ENCODE data around the gene FBXL19. TPM values are rescaled to one million over a fixed set of nuclear protein-coding genes. Genes with fewer than 3 reads are reported as not detected.

The FBXL19 gene
- total RNA-seq, 1 experiment from 2014 or later, result 70.8 TPM

DNA sequence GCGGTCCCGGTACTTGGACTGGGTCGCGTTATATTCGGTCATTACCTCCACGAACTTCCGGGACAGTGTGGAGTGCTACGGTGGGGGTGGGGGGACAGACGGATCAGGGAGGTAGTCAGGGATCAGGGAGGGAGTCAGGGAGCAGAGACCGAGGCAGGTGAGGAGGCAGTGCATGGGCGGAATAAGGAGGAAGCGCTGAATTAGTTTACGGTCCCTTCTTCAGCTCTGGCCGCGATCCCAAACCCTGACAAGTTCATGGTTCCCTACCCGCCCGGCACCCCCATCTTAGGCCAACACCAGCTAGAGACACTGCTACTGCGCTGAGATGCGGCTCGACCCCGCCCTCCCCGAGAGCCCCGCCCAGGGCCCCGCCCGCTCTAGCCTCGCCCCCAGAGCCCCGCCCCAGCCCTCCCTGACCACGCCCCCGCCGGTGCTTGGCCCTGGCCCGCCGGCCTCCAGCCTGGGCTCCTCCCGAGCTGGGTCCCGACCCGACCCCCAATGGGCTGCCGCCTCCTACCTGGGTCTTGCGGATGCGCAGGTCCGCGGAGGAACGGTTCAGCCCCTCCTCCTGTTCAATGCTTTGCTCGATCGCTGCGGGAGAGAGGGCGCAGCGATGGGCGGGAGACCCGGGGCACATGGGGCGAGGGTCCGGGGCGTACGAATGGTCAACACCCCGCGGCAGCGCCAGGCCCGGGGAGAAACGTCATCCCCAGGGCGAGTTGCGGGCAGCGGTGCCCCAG, 73.8 kb downstream of the FBXL19 start:
- H4K20me1 ChIP-seq (ENCODE audit: insufficient read depth), result no peaks in the 10 kb centered on the region
- POLR2A ChIA-PET (ENCODE audit: unreplicated experiment), result interaction anchor here (0.5 to 1.0 kb wide), 5 partner anchors 20 to 480 kb away, joined by 3 to 29 read pairs (median 5); partner anchors contain the start of gene STX4
- H3K9me2 ChIP-seq (ENCODE audit: insufficient read depth), result no peaks in the 10 kb centered on the region
- H3K36me3 ChIP-seq (ENCODE audit: low read depth), result no peaks in the 10 kb centered on the region
- H2AFZ ChIP-seq, result peak overlapping the region; percentile 80
- intact Hi-C loops (cut with micrococcal nuclease; ENCODE audit: unreplicated experiment), result loop anchor here (1.0 kb wide), 2 partner anchors 36 to 183 kb away; partner anchors contain the start of genes FUS and STX4
- TF ChIP-seq EZH2 (IDR thresholded peaks at IDR 0.05; ENCODE audit: low read depth), result no peak
- TF ChIP-seq, protein P1, sequence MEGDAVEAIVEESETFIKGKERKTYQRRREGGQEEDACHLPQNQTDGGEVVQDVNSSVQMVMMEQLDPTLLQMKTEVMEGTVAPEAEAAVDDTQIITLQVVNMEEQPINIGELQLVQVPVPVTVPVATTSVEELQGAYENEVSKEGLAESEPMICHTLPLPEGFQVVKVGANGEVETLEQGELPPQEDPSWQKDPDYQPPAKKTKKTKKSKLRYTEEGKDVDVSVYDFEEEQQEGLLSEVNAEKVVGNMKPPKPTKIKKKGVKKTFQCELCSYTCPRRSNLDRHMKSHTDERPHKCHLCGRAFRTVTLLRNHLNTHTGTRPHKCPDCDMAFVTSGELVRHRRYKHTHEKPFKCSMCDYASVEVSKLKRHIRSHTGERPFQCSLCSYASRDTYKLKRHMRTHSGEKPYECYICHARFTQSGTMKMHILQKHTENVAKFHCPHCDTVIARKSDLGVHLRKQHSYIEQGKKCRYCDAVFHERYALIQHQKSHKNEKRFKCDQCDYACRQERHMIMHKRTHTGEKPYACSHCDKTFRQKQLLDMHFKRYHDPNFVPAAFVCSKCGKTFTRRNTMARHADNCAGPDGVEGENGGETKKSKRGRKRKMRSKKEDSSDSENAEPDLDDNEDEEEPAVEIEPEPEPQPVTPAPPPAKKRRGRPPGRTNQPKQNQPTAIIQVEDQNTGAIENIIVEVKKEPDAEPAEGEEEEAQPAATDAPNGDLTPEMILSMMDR (conservative IDR thresholded peaks at IDR 0.05), result no peak
- no TSS peak for BruUV-seq (replicated peaks)
- H3K27ac ChIP-seq, result peak overlapping the region; percentile 80
- peaks cover 41% of the 10 kb centered on the region for H3F3A ChIP-seq (ENCODE audit: insufficient read depth, low read depth)
- H3K27me3 ChIP-seq (ENCODE audit: insufficient read depth, low read depth), result no peaks in the 10 kb centered on the region
- peak; percentile 50 to 84 for DNase-seq
- H3K4me3 ChIP-seq, result peak overlapping the region; percentile 67
- H3K79me2 ChIP-seq (ENCODE audit: low read depth), result no peaks in the 10 kb centered on the region
- CTCF ChIA-PET, result interaction anchor here (0.6 to 0.8 kb wide), 2 partner anchors 10 to 11 kb away, joined by 3 to 5 read pairs; no protein-coding TSS in a partner anchor
- peak overlapping the region; percentile 98 for H3K4me2 ChIP-seq
- H3K9me3 ChIP-seq (ENCODE audit: insufficient read depth, low read depth), result no peaks in the 10 kb centered on the region
- H3K4me1 ChIP-seq (replicated peaks; ENCODE audit: insufficient read depth), result peaks cover 24% of the 10 kb centered on the region

DNA sequence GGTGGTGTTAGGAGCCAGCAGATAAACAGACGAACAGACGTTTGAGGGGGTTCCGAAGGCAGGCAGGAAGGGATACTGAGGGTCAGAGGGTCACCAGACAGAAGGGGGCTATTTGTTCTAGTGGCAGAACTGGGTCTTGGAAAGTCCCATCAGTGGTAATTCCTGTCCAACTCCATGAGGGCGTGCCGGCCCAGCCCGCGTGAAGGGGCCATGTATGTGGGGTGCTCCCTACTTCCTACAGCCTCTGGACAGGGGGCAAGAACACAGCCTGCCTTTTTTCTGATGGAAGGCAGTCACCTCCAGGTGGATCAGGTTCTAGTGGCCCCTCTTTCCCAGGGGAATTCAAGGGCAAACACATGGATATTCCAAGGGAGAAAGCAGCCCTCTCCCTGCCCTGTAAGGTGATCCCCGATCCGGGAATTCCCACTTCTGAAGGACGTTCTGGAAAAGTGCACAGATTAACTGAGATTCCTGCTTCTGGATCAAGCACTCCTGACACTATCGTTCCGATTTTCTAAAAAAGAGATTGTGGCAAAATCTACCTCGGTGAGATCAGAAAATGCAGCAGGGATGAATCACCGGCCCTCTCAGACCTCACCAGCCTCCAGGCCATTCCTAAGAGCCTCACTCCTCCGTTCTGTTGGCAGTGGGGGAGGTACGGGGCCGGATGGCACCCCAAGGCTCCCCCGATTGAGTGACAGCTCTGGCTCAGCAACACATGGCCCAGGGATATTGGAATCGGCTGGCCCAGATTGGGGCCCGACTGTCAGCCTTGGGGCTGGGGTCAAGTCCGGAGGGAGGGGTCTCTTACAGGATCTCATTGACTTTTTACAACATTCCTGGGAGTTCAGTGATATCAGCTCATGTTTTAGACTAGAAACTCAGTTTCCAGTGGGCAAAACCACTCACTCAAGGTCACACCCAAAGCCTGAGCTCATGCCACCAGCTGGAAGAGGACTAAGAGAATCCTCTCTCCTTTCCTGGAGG, 74.6 kb downstream of the FBXL19 start:
- H3K27me3 ChIP-seq (ENCODE audit: insufficient read depth, low read depth), result no peaks in the 10 kb centered on the region
- BruUV-seq (replicated peaks), result TSS peak; percentile 81
- H3K79me2 ChIP-seq (ENCODE audit: low read depth), result no peaks in the 10 kb centered on the region
- POLR2A ChIA-PET (ENCODE audit: unreplicated experiment), result interaction anchor here (0.5 to 1.0 kb wide), 4 partner anchors 19 to 144 kb away, joined by 3 to 9 read pairs (median 5); partner anchors contain the start of genes STX4 and ZNF668
- H4K20me1 ChIP-seq (ENCODE audit: insufficient read depth), result no peaks in the 10 kb centered on the region
- DNase-seq, result peak; percentile 77 to 86
- no peaks in the 10 kb centered on the region for H3K9me3 ChIP-seq (ENCODE audit: insufficient read depth, low read depth)
- H3K27ac ChIP-seq, result peak overlapping the region; percentile 80
- H2AFZ ChIP-seq, result peak overlapping the region; percentile 80
- peaks cover 24% of the 10 kb centered on the region for H3K4me1 ChIP-seq (replicated peaks; ENCODE audit: insufficient read depth)
- no peaks in the 10 kb centered on the region for H3K36me3 ChIP-seq (ENCODE audit: low read depth)
- CTCF ChIA-PET, result interaction anchor here (0.5 to 0.9 kb wide), 3 partner anchors 13 to 159 kb away, joined by 4 to 9 read pairs (median 5); partner anchors contain the start of gene HSD3B7
- no peaks in the 10 kb centered on the region for H3K9me2 ChIP-seq (ENCODE audit: insufficient read depth)
- TF ChIP-seq, protein P1 (conservative IDR thresholded peaks at IDR 0.05), result no peak
- no peak for TF ChIP-seq EZH2 (IDR thresholded peaks at IDR 0.05; ENCODE audit: low read depth)
- peak overlapping the region; percentile 98 for H3K4me2 ChIP-seq
- intact Hi-C loops (cut with micrococcal nuclease; ENCODE audit: unreplicated experiment), result loop anchor here (1.0 kb wide), 2 partner anchors 35 to 182 kb away; partner anchors contain the start of genes FUS and STX4
- peak overlapping the region; percentile 67 for H3K4me3 ChIP-seq
- peaks cover 41% of the 10 kb centered on the region for H3F3A ChIP-seq (ENCODE audit: insufficient read depth, low read depth)

Small RNA genes lying within 50 kb of the gene (microRNA-seq; reads per million reads assigned to microRNA genes)
- gene MIR4519 (ENCODE audit: borderline number of aligned reads, borderline replicate concordance), result not detected
- gene MIR762 (ENCODE audit: borderline number of aligned reads, borderline replicate concordance), result not detected

Other genes starting within 250 kb of the FBXL19 start
- gene SRCAP, start 224.4 kb upstream of the FBXL19 start, total RNA-seq (2021), result 92.0 and 116 TPM in 2 replicates
- 66.1 and 67.3 TPM in 2 replicates for gene PHKG2, start 175.1 kb upstream of the FBXL19 start, total RNA-seq (2021)
- 17.9 and 19.9 TPM in 2 replicates for gene CFAP119, start 161.5 kb upstream of the FBXL19 start, total RNA-seq (2021)
- gene RNF40, start 161.2 kb upstream of the FBXL19 start, total RNA-seq (2021), result 149 and 178 TPM in 2 replicates
- gene ZNF629, start 136.4 kb upstream of the FBXL19 start, total RNA-seq (2021), result 21.7 and 25.6 TPM in 2 replicates
- 59.3 and 66.9 TPM in 2 replicates for gene BCL7C, start 29.5 kb upstream of the FBXL19 start, total RNA-seq (2021)
- 11.6 and 17.0 TPM in 2 replicates for gene CTF1, start 27.0 kb upstream of the FBXL19 start, total RNA-seq (2021)
- gene ORAI3, start 25.5 kb downstream of the FBXL19 start, total RNA-seq (2021), result 40.7 and 43.5 TPM in 2 replicates
- gene SETD1A, start 34.2 kb downstream of the FBXL19 start, total RNA-seq (2021), result 29.6 and 33.2 TPM in 2 replicates
- 34.8 and 44.2 TPM in 2 replicates for gene HSD3B7, start 61.6 kb downstream of the FBXL19 start, total RNA-seq (2021)
- 3.9 and 5.6 TPM in 2 replicates for gene STX1B, start 87.1 kb downstream of the FBXL19 start, total RNA-seq (2021)
- gene STX4, start 110.0 kb downstream of the FBXL19 start, total RNA-seq (2021), result 85.8 and 100 TPM in 2 replicates
- gene ZNF668, start 150.7 kb downstream of the FBXL19 start, total RNA-seq (2021), result 13.2 and 17.4 TPM in 2 replicates
- 25.4 and 30.7 TPM in 2 replicates for gene ZNF646, start 150.8 kb downstream of the FBXL19 start, total RNA-seq (2021)
- 7.7 and 9.2 TPM in 2 replicates for gene PRSS53, start 165.4 kb downstream of the FBXL19 start, total RNA-seq (2021)
- 46.0 and 59.9 TPM in 2 replicates for gene VKORC1, start 171.2 kb downstream of the FBXL19 start, total RNA-seq (2021)
- 41.5 and 66.5 TPM in 2 replicates for gene BCKDK, start 184.8 kb downstream of the FBXL19 start, total RNA-seq (2021)
- gene KAT8, start 194.1 kb downstream of the FBXL19 start, total RNA-seq (2021), result 81.4 and 84.3 TPM in 2 replicates
- 147 and 154 TPM in 2 replicates for gene PRSS8, start 212.2 kb downstream of the FBXL19 start, total RNA-seq (2021)
- gene PRSS36, start 226.5 kb downstream of the FBXL19 start, total RNA-seq (2021), result 4.1 and 6.8 TPM in 2 replicates